ENCODE results near the gene CNNM1.
A peak's percentile ranks its signal among the peaks of the same experiment; 100 is the strongest.

The CNNM1 gene

GRCh38 chr10:99424656-99425055, 95.5 kb downstream of the CNNM1 start:
- DNase-seq, result no peak

GRCh38 chr10:99425204-99425603, 96.0 kb downstream of the CNNM1 start:
- DNase-seq, result no peak

GRCh38 chr10:99426689-99427088, 97.5 kb downstream of the CNNM1 start:
- no peak for DNase-seq

- no peak for DNase-seq
These were observed 98.5 kb downstream of the CNNM1 start for GRCh38 chr10:99427566-99428190.

GRCh38 chr10:99429517-99430095, 100.5 kb downstream of the CNNM1 start:
- DNase-seq, result no peak

- DNase-seq, result no peak
These were observed 100.9 kb downstream of the CNNM1 start for GRCh38 chr10:99430116-99430450.

GRCh38 chr10:99430451-99431189, 101.5 kb downstream of the CNNM1 start, which contains the start of gene GOT1:
TSS of gene GOT1 (minus strand) at chr10:99430624. CDS start at chr10:99430565, 59 bp downstream.
- peak; percentile 99 for DNase-seq

- DNase-seq, result peak; percentile 25
These were observed 102.1 kb downstream of the CNNM1 start for GRCh38 chr10:99431190-99431760.

GRCh38 chr10:99432047-99432446, 102.9 kb downstream of the CNNM1 start:
- DNase-seq, result no peak

- no peak for DNase-seq
These were observed 103.7 kb downstream of the CNNM1 start for GRCh38 chr10:99432881-99433280.

- no peak for DNase-seq
These were observed 104.3 kb downstream of the CNNM1 start for GRCh38 chr10:99433378-99434020.

- peak; percentile 52 for DNase-seq
These were observed 107.0 kb downstream of the CNNM1 start for GRCh38 chr10:99435986-99436638.

- DNase-seq, result no peak
These were observed 109.7 kb downstream of the CNNM1 start for GRCh38 chr10:99438890-99439289.

- no peak for DNase-seq
These were observed 113.2 kb downstream of the CNNM1 start for GRCh38 chr10:99442394-99442793.

- no peak for DNase-seq
These were observed 114.3 kb downstream of the CNNM1 start for GRCh38 chr10:99443500-99443899.

All from fibroblast of upper back skin (primary cell).